ENCODE results near the gene PCDHGA8.

Gene PCDHGA8

GRCh38 chr5:141392429-141393198 lies at the start of gene PCDHGA8:
PCDHGA8 (plus strand) TSS chr5:141392633; CDS start chr5:141392814, 181 bp downstream.
- Histone ChIP-seq H3K4me3 (ENCODE audit: low read length, poor library complexity, severe bottlenecking) (no peak within 1 kb of the TSS), H3K9me3 (ENCODE audit: insufficient read depth, low read depth, low read length) (no peaks in the 10 kb centered on the region), H4K20me1 (ENCODE audit: insufficient read depth, low read length, poor library complexity, severe bottlenecking) (no peaks in the 10 kb centered on the region), H3K9me2 (replicated peaks; ENCODE audit: low read depth, low read length) (no peaks in the 10 kb centered on the region), H3K79me2 (ENCODE audit: insufficient read depth, low read length) (no peaks in the 10 kb centered on the region), H3K4me2 (ENCODE audit: low read depth, low read length, poor library complexity, severe bottlenecking) (no peak within 1 kb of the TSS), H3K9ac (ENCODE audit: low read depth, low read length, poor library complexity, severe bottlenecking) (no peak within 1 kb of the TSS), H3K36me3 (ENCODE audit: insufficient read depth, low read length) (no peaks in the 10 kb centered on the region), H3K27me3 (ENCODE audit: insufficient read depth, low read length, poor library complexity, severe bottlenecking) (no peaks in the 10 kb centered on the region), H3K4me1 (ENCODE audit: insufficient read depth, low read length, poor library complexity, severe bottlenecking) (no peaks in the 10 kb centered on the region), H2AFZ (ENCODE audit: low read length) (no peak within 1 kb of the TSS), H3F3A (ENCODE audit: low read depth) (no peaks in the 10 kb centered on the region)
- peak; percentile 56 for TF ChIP-seq CTCF (conservative IDR thresholded peaks at IDR 0.05; ENCODE audit: low read length)
- no peak for TF ChIP-seq EZH2phosphoT487 (IDR thresholded peaks at IDR 0.05; ENCODE audit: borderline replicate concordance)

- Histone ChIP-seq H3K9me2 (replicated peaks; ENCODE audit: low read depth, low read length) (no peaks in the 10 kb centered on the region), H3K36me3 (ENCODE audit: insufficient read depth, low read length) (no peaks in the 10 kb centered on the region), H3F3A (ENCODE audit: low read depth) (no peaks in the 10 kb centered on the region), H2AFZ (ENCODE audit: low read length) (no peak overlapping the region), H4K20me1 (ENCODE audit: insufficient read depth, low read length, poor library complexity, severe bottlenecking) (no peaks in the 10 kb centered on the region), H3K9ac (ENCODE audit: low read depth, low read length, poor library complexity, severe bottlenecking) (no peak overlapping the region), H3K4me1 (ENCODE audit: insufficient read depth, low read length, poor library complexity, severe bottlenecking) (no peaks in the 10 kb centered on the region), H3K4me3 (ENCODE audit: low read length, poor library complexity, severe bottlenecking) (no peak overlapping the region), H3K27me3 (ENCODE audit: insufficient read depth, low read length, poor library complexity, severe bottlenecking) (no peaks in the 10 kb centered on the region), H3K79me2 (ENCODE audit: insufficient read depth, low read length) (no peaks in the 10 kb centered on the region), H3K4me2 (ENCODE audit: low read depth, low read length, poor library complexity, severe bottlenecking) (no peak overlapping the region), H3K9me3 (ENCODE audit: insufficient read depth, low read depth, low read length) (no peaks in the 10 kb centered on the region)
- TF ChIP-seq CTCF (conservative IDR thresholded peaks at IDR 0.05; ENCODE audit: low read length) (no peak), EZH2phosphoT487 (IDR thresholded peaks at IDR 0.05; ENCODE audit: borderline replicate concordance) (no peak)
Measured at GRCh38 chr5:141342773-141343172, 49.7 kb upstream of the PCDHGA8 start.

GRCh38 chr5:141343242-141343952 lies 49.0 kb upstream of the PCDHGA8 start, which contains the start of gene PCDHGA3:
PCDHGA3 (plus strand) TSS chr5:141343829; CDS start chr5:141344034, 205 bp downstream.
- H3K9me3 ChIP-seq (ENCODE audit: insufficient read depth, low read depth, low read length), result no peaks in the 10 kb centered on the region
- H3K79me2 ChIP-seq (ENCODE audit: insufficient read depth, low read length), result no peaks in the 10 kb centered on the region
- no peaks in the 10 kb centered on the region for H4K20me1 ChIP-seq (ENCODE audit: insufficient read depth, low read length, poor library complexity, severe bottlenecking)
- no peak within 1 kb of the TSS for H3K9ac ChIP-seq (ENCODE audit: low read depth, low read length, poor library complexity, severe bottlenecking)
- TF ChIP-seq EZH2phosphoT487 (IDR thresholded peaks at IDR 0.05; ENCODE audit: borderline replicate concordance), result no peak
- peak; percentile 40; the same call in 1 of the 2 replicates for TF ChIP-seq CTCF (conservative IDR thresholded peaks at IDR 0.05; ENCODE audit: low read length)
- H3K27me3 ChIP-seq (ENCODE audit: insufficient read depth, low read length, poor library complexity, severe bottlenecking), result no peaks in the 10 kb centered on the region
- no peaks in the 10 kb centered on the region for H3K36me3 ChIP-seq (ENCODE audit: insufficient read depth, low read length)
- H3K4me1 ChIP-seq (ENCODE audit: insufficient read depth, low read length, poor library complexity, severe bottlenecking), result no peaks in the 10 kb centered on the region
- H2AFZ ChIP-seq (ENCODE audit: low read length), result no peak within 1 kb of the TSS
- no peaks in the 10 kb centered on the region for H3K9me2 ChIP-seq (replicated peaks; ENCODE audit: low read depth, low read length)
- no peak within 1 kb of the TSS for H3K4me2 ChIP-seq (ENCODE audit: low read depth, low read length, poor library complexity, severe bottlenecking)
- H3F3A ChIP-seq (ENCODE audit: low read depth), result no peaks in the 10 kb centered on the region
- H3K4me3 ChIP-seq (ENCODE audit: low read length, poor library complexity, severe bottlenecking), result no peak within 1 kb of the TSS
